RWPE1 (cell line): ENCODE data around the gene RIPK4.
A peak's percentile ranks its signal among the peaks of the same experiment; 100 is the strongest.

Experiments used
- CTCF ChIA-PET: fragments of 350-600 bp; sonication (Branson Sonifier 250); formaldehyde crosslinking; extraction: SDS; loops from one replicate; lab custom pipeline; 2021; lab: Yijun Ruan, JAX
- POLR2A ChIA-PET: fragments of 400-600 bp; formaldehyde crosslinking; extraction: SDS; loops from one replicate; lab custom pipeline; 2020; ENCODE audit warnings: antibody characterized with exemption; ENCODE audit not compliant: low non-redundant PET; lab: Yijun Ruan, JAX
- DNase-seq: peaks from one replicate; pipeline ENCODE4 v3.0.0; 2012; ENCODE audit warnings: low spot score
- H3K27ac ChIP-seq: fragments of 450-650 bp; 2 replicates; pipeline ENCODE4 v1.5.1; 2017
- CTCF ChIP-seq: fragments of 450-650 bp; conservative IDR thresholded peaks from 2 replicates; pipeline ENCODE4 v1.5.1; 2017; ENCODE audit warnings: low read depth, mild to moderate bottlenecking

RIPK4 gene

GRCh38 chr21:41804381-41804780, 37.5 kb upstream of the RIPK4 start:
- DNase-seq: no peak
- CTCF ChIA-PET: no interaction called here
- POLR2A ChIA-PET: no interaction called here
- TF ChIP-seq CTCF: no peak
- H3K27ac ChIP-seq: no peak overlapping the region

GRCh38 chr21:41803316-41803715, 36.5 kb upstream of the RIPK4 start:
- TF ChIP-seq CTCF: no peak
- DNase-seq: no peak
- CTCF ChIA-PET: interaction anchor here (0.6 to 1.4 kb wide), 4 partner anchors 13 to 1375 kb away, joined by 3 to 4 read pairs (median 3); no protein-coding TSS in a partner anchor
- H3K27ac ChIP-seq: peak overlapping the region; percentile 34; the same call in 1 of the 2 replicates
- POLR2A ChIA-PET: no interaction called here

- CTCF ChIA-PET: interaction anchor here (0.6 to 1.4 kb wide), 4 partner anchors 14 to 1375 kb away, joined by 3 to 4 read pairs (median 3); no protein-coding TSS in a partner anchor
- peak overlapping the region; percentile 34 for H3K27ac ChIP-seq
- POLR2A ChIA-PET: no interaction called here
- no peak for DNase-seq
- no peak for TF ChIP-seq CTCF
Measured at GRCh38 chr21:41802684-41803083, 35.8 kb upstream of the RIPK4 start.

GRCh38 chr21:41802198-41802584, 35.3 kb upstream of the RIPK4 start:
- TF ChIP-seq CTCF: no peak
- DNase-seq: no peak
- POLR2A ChIA-PET: no interaction called here
- CTCF ChIA-PET: interaction anchor here (1.4 kb wide), 2 partner anchors 14 to 190 kb away, joined by 3 read pairs; no protein-coding TSS in a partner anchor
- peak overlapping the region; percentile 34 for H3K27ac ChIP-seq

- POLR2A ChIA-PET: no interaction called here
- no peak for TF ChIP-seq CTCF
- CTCF ChIA-PET: interaction anchor here (1.4 kb wide), 2 partner anchors 15 to 189 kb away, joined by 3 read pairs; no protein-coding TSS in a partner anchor
- DNase-seq: no peak
- peak overlapping the region; percentile 18 for H3K27ac ChIP-seq
Measured at GRCh38 chr21:41801321-41802197, 34.7 kb upstream of the RIPK4 start.

- ChIA-PET POLR2A (no interaction called here), CTCF (no interaction called here)
- no peak for DNase-seq
- TF ChIP-seq CTCF: no peak
- peak overlapping the region; percentile 18 for H3K27ac ChIP-seq
Measured at GRCh38 chr21:41800425-41801320, 33.8 kb upstream of the RIPK4 start.
